ENCODE measurements around the gene CCT8.
A peak's percentile ranks its signal among the peaks of the same experiment; 100 is the strongest.

GRCh38 chr21:29073222-29074006 is at the start of gene CCT8:
- TF ChIP-seq POLR2A (IDR thresholded peaks at IDR 0.05; ENCODE audit: low read length): peak; percentile 93
- TF ChIP-seq GATA1 (IDR thresholded peaks at IDR 0.05; ENCODE audit: low read depth, low read length): no peak

Measured in erythroblast (primary cell).